ACC112 (cell line): ENCODE measurements around the gene ATAD3B.

Experiments used
- H2AFZ ChIP-seq: fragments of 200-600 bp; sonication (generic); one replicate; pipeline ENCODE4 v1.6.0; 2017; ENCODE audit warnings: antibody characterized with exemption, low read length; ENCODE audit not compliant: unreplicated experiment
- H3K27ac ChIP-seq: fragments of 200-600 bp; sonication (generic); 2 replicates; pipeline ENCODE4 v1.5.1; 2014; ENCODE audit warnings: low read depth, mild to moderate bottlenecking, antibody characterized with exemption, low read length, moderate library complexity
- H3K27me3 ChIP-seq: fragments of 200-600 bp; sonication (generic); 2 replicates; pipeline ENCODE4 v1.6.1; 2014; ENCODE audit warnings: mild to moderate bottlenecking, antibody characterized with exemption, low read length, moderate library complexity, mixed read lengths; ENCODE audit not compliant: insufficient read depth
- H3K36me3 ChIP-seq: fragments of 200-600 bp; sonication (generic); 2 replicates; pipeline ENCODE4 v1.6.1; 2016; ENCODE audit warnings: mild to moderate bottlenecking, antibody characterized with exemption, low read length, moderate library complexity, mixed read lengths; ENCODE audit not compliant: insufficient read depth
- H3K4me1 ChIP-seq: fragments of 200-600 bp; sonication (generic); one replicate; pipeline ENCODE4 v1.6.1; 2016; ENCODE audit warnings: low read length, mixed read lengths; ENCODE audit not compliant: insufficient read depth, unreplicated experiment, control insufficient read depth
- H3K4me3 ChIP-seq: fragments of 200-600 bp; sonication (generic); 2 replicates; pipeline ENCODE4 v1.5.1; 2014; ENCODE audit warnings: mild to moderate bottlenecking, low read depth, low read length
- H3K79me2 ChIP-seq: fragments of 200-600 bp; sonication (generic); one replicate; pipeline ENCODE4 v1.6.0; 2016; ENCODE audit warnings: low read length; ENCODE audit not compliant: control insufficient read depth, unreplicated experiment, insufficient read depth

ATAD3B gene

DNA sequence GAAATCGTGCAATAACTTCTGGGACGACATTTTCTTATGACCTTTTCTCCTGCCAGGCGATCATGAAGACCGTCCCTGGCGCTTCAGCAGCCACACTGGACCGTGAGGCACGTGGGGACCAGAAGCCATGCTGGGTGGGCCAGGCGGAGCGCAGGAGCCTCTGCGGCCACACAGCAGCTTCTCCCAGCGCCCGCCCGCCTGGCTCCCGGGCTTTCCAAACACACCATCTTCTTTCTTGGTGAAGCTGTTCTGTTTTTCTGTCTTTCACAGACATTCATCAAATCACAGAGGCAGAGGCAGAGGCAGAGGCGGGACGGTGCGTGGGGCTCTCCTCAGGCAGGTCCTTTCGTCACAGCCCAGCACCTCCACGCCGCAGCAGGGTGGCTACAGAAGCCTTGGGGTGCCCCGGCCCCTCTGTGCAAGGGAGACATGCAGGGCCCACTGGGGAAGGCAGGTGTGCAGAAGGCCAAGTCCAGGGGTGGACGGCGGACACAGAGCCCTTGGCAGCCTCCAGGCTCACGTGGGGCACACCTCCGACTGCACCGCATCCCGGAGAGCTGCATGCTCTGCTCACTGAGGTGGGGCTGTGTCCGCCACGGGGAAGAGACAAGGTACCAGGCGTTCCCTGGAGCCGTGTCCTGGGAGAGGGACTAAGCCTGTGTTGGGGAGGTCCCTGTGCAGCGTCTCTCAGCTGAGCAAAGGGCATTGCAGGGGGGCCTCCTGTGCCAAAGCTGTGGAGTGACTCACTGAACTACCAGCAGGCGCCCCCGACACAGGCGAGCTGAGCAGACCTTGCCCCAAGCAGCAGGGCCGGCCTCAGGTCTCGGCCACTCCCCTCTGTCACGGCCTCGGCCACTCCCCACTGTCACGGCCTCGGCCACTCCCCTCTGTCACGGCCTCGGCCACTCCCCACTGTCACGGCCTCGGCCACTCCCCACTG, 71.5 kb downstream of the ATAD3B start:
- peaks cover 15% of the 10 kb centered on the region for H3K79me2 ChIP-seq
- no peaks in the 10 kb centered on the region for H3K4me1 ChIP-seq
- no peaks in the 10 kb centered on the region for H3K27me3 ChIP-seq
- no peak overlapping the region for H2AFZ ChIP-seq
- H3K4me3 ChIP-seq, result no peak overlapping the region
- H3K27ac ChIP-seq, result no peak overlapping the region
- H3K36me3 ChIP-seq, result no peaks in the 10 kb centered on the region

DNA sequence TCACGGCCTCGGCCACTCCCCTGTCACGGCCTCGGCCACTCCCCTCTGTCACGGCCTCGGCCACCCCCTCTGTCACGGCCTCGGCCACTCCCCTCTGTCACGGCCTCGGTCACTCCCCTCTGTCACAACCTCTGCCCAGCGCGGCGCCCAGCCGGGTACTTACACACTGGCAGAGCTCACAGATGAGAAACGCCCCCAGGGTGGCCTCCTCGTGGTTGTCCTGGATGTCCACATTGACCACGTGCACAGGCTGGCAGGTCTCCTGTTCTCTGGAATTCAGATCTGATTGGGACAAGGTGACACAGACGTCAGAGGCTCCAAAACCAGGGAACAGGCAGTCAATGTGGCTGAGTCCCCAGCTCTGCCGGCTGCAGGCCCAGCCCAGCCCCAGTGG, 72.1 kb downstream of the ATAD3B start:
- no peaks in the 10 kb centered on the region for H3K36me3 ChIP-seq

DNA sequence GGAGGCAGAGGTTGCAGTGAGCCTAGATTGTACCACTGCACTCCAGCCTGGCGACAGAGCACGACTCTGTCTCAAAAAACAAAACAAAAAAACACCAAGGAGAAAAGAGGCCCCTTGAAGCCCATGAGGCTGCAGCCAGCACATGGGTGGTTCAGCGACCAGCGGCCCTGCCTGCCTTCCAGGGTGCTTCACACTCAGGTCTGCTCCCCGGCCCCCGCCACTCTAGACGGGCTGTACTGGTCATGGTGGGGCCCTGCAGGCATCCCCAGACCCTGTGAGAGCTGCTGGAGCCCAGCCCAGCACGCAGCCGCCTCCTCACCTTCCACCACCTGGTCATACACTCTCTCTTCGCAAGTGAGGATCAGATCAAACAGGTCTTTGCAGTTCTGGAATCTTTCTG, 73.0 kb downstream of the ATAD3B start:
- peaks cover 1% of the 10 kb centered on the region for H3K79me2 ChIP-seq
- no peaks in the 10 kb centered on the region for H3K4me1 ChIP-seq
- H3K27ac ChIP-seq, result no peak overlapping the region
- H3K27me3 ChIP-seq, result no peaks in the 10 kb centered on the region
- no peaks in the 10 kb centered on the region for H3K36me3 ChIP-seq
- no peak overlapping the region for H3K4me3 ChIP-seq
- no peak overlapping the region for H2AFZ ChIP-seq

More for the DNA sequence above, 72.1 kb downstream of the ATAD3B start:
- Histone ChIP-seq H3K4me1 (no peaks in the 10 kb centered on the region), H3K79me2 (peaks cover 10% of the 10 kb centered on the region), H3K4me3 (no peak overlapping the region), H3K27me3 (no peaks in the 10 kb centered on the region), H2AFZ (no peak overlapping the region), H3K27ac (no peak overlapping the region)
